GM19328 (cell line): ENCODE measurements around the gene NAA38.
A peak's percentile ranks its signal among the peaks of the same experiment; 100 is the strongest.
"Not testable (repeated sequence)": the region's sequence is repeated elsewhere in the genome, so short reads cannot be mapped to it uniquely, and the experiment has no call there.

Source experiments
- ATAC-seq: cut with Tn5 transposase; IDR thresholded peaks from one replicate; pipeline ENCODE4 v1.9.1; 2021; ENCODE audit warnings: mild to moderate bottlenecking, moderate library complexity; ENCODE audit not compliant: unreplicated experiment

The NAA38 gene

DNA sequence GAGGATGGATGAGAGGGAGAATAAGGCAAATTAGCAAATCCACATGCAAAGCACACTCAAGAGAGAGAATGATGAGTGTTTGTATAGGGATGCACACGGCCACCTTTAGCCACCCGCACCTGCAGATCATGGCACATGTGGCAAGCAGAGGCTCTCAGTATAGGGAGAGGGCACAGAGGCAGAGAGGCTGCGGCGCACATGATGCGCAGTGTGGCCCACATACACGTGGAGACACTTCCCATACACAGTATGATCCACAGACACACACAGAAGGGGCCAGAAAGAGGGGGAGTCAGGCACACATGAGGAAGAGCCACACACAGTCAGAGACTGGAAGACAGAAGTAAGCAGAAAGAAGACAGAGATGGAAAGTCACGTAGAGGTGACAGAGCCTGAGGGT is 24.7 kb upstream of the NAA38 start:
- no peak for ATAC-seq

GRCh38 chr17:7881276-7882054 is 24.1 kb upstream of the NAA38 start:
- ATAC-seq, result no peak

GRCh38 chr17:7880076-7880868 is 22.9 kb upstream of the NAA38 start:
- no peak for ATAC-seq

DNA sequence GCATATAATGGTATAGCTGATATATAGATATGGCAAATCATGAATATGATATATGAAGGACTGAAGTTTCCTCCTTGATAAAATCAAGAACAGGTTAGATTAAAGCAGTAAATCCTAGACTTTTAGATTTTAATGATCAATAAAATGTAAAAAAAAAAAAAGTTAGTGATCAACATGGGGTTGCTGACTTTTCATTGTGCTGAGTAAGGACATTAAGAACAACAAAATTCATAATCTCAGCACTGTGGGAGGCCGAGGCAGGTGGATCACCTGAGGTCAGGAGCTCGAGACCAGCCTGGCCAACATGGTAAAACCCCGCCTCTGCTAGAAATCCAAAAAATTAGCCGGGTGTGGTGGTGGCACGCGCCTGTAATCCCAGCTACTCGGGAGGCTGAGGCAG is 20.9 kb upstream of the NAA38 start:
- ATAC-seq, result no peak

- ATAC-seq, result no peak
Observed at GRCh38 chr17:7875804-7876370, 18.5 kb upstream of the NAA38 start.

GRCh38 chr17:7873051-7873450 is 15.7 kb upstream of the NAA38 start:
- ATAC-seq, result no peak

DNA sequence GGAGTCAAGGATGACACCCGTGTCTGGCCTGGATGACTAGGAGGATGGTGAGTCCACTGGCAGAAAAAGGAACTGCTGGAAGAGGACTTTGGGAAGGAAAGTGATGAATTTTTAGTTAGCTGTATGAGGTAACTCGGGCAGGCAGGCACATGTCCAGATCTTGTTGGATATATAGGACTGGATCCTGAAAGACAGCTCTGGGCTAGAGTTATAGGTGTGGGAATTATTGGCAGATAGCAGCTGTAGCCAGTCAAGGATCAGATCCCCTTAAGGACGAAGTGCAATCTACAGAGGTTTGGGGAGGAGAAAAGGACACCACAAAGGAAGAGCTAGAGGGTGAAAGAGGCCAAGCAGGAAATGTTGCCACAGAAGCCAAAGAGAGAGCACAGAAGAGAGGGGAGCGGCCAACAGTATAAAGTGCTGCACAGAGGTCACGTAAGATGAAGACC is 10.5 kb upstream of the NAA38 start:
- no peak for ATAC-seq

DNA sequence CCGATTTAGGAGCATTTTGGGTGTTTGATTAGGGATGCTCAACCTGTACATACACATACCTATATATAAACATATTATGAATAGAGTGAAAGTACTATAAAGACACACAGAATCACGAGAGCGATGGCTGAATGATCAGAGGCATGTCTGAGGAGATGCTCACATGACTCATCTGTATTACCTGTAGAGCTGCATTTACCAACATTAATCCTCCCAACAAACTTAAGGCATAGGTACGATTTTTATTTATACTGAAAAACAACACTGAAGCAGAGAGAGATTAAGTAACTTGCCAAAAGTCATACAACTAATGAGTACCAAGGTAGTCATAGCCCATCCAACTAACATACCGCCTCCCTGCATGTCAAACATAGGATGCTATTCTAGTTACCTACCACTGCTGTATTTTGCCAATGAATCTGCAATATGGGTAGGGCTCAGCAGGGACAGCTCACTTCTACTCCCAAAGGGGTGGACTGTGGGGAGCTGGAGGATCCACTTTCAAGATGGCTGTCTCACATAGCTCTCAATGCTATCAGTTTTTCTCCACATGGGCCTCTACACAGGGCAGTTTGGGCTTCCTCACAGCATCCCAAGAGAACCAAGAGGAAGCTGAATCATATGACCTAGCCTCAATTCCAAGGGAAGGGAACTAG is 7.8 kb upstream of the NAA38 start:
- no peak for ATAC-seq

GRCh38 chr17:7864384-7864783 is 7.0 kb upstream of the NAA38 start:
- ATAC-seq, result not testable (repeated sequence)

DNA sequence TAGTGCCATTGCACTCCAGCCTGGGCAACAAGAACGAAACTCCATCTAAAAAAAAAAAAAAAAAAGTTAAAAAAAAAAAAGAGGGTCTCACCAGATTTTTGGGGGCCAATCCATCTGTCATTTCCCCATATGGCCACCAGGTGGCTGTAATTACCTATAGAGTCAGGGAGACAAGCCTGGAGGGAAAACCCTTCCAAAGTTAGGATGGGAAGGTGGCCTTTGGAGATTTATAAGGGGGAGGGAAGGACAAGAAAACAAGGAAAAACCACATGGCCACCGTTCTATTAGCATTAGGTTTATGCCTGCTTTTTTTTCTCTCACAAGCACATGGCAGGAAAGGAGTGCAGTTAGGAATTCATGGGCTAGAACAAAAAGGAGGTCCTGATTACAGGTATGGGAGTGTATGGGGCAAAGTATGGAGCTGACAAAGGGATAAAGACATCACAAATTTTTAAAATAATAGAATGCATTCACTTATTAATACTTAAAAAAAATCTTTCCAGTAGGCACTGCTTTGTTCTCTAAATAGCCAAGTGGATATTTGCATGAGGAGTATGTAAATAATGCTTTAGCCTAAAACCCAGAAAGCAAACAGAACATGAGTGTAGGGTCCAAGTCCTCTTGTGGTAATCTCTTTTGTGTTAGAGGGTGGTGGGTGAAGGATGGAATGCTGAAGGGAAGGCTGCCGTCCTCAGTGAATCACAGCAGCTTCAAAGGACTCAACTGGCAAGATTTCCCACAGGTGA is 5.5 kb upstream of the NAA38 start:
- no peak for ATAC-seq

GRCh38 chr17:7859028-7859427 is 1.7 kb upstream of the NAA38 start:
- no peak for ATAC-seq

- no peak for ATAC-seq
Observed at GRCh38 chr17:7858522-7858810, 1.1 kb upstream of the NAA38 start.

GRCh38 chr17:7857713-7858521 is 558 bp upstream of the NAA38 start, which contains the start of gene CYB5D1:
TSS of gene CYB5D1 (plus strand) at chr17:7858003. CDS start at chr17:7858135, 132 bp downstream.
- peak; percentile 38 for ATAC-seq

GRCh38 chr17:7856011-7856810 is 1.1 kb downstream of the NAA38 start:
- ATAC-seq, result no peak

- no peak for ATAC-seq
Observed at GRCh38 chr17:7855660-7856010, 1.7 kb downstream of the NAA38 start.

- no peak for ATAC-seq
Observed at GRCh38 chr17:7854851-7855659, 2.3 kb downstream of the NAA38 start, which contains the start of gene TMEM88. TSS of gene TMEM88 (plus strand) at chr17:7855066. CDS start at chr17:7855075, 9 bp downstream.

GRCh38 chr17:7854078-7854777 is 3.1 kb downstream of the NAA38 start:
- no peak for ATAC-seq

GRCh38 chr17:7853691-7854038 is 3.7 kb downstream of the NAA38 start:
- ATAC-seq, result no peak
